Heart left ventricle (tissue), 16 donors: ENCODE results near the gene MMP17. TPM values are rescaled to one million over a fixed set of nuclear protein-coding genes. Genes with fewer than 3 reads are reported as not detected.

ENCODE experiments used
- ATAC-seq, 4 donors: fragments of 200-7000 bp; cut with Tn5 transposase; one replicate each; pipeline ENCODE4 v1.9.1; 2020 to 2022; ENCODE audit warnings: moderate library complexity in 4 of 4, mild to moderate bottlenecking in 3 of 4, moderate number of reproducible peaks in 1 of 4
- DNase-seq, 5 donors: peaks; one replicate each; pipeline ENCODE4 v3.0.0-alpha.2; 2020
- H3K27ac ChIP-seq, 12 donors: fragments of 200-600 bp; sonication (generic) in 4 of 12; one replicate each; pipeline versions ENCODE4 v1.5.0 to v1.8.0; 2016 to 2022; ENCODE audit warnings: mild to moderate bottlenecking in 2 of 12
- H3K27me3 ChIP-seq, 9 donors: fragments of 200-600 bp; sonication (generic) in 2 of 9; one replicate each; pipeline versions ENCODE4 v1.5.1 to v1.8.0; 2016 to 2022; ENCODE audit warnings: mild to moderate bottlenecking in 3 of 9
- H3K36me3 ChIP-seq, 9 donors: fragments of 200-600 bp; sonication (generic) in 2 of 9; one replicate each; pipeline versions ENCODE4 v1.5.0 to v1.8.0; 2018 to 2022; ENCODE audit warnings: mild to moderate bottlenecking in 2 of 9
- H3K4me1 ChIP-seq, 12 donors: fragments of 200-600 bp; sonication (generic) in 4 of 12; one replicate each; pipeline versions ENCODE4 v1.5.0 to v1.8.0; 2016 to 2022; ENCODE audit warnings: mild to moderate bottlenecking in 3 of 12
- H3K4me3 ChIP-seq, 12 donors: fragments of 200-600 bp; sonication (generic) in 4 of 12; one replicate each; pipeline versions ENCODE4 v1.5.0 to v1.8.0; 2017 to 2022; ENCODE audit warnings: mild to moderate bottlenecking in 9 of 12, moderate library complexity in 4 of 12
- H3K9me3 ChIP-seq, 12 donors: fragments of 200-600 bp; sonication (generic) in 4 of 12; one replicate each; pipeline versions ENCODE4 v1.5.0 to v1.8.0; 2016 to 2022; ENCODE audit warnings: mild to moderate bottlenecking in 1 of 12
- POLR2A ChIP-seq, 2 donors: fragments of 450-650 bp; IDR thresholded peaks; one replicate each; pipeline ENCODE4 v1.6.1; 2017; ENCODE audit warnings: antibody characterized with exemption in 2 of 2, mild to moderate bottlenecking in 2 of 2, moderate library complexity in 2 of 2
- WGBS, 4 donors: extraction: QIAGEN DNeasy Blood & Tissue Kit in 2 of 4; methylation state at CpG; one replicate each; pipeline versions ENCODE4 v1.1.5 to v1.1.7; 2013 to 2018; 5-methylcytosine and 5-hydroxymethylcytosine counted together
- intact Hi-C, 10 donors: fragments of 100-400 bp; cut with DNase I; formaldehyde crosslinking; loops; one replicate each; pipeline versions ENCODE4 v1.11.1 to v1.14.2; 2022
- polyA plus RNA-seq, 2 donors: library from polyadenylated mRNA; stranded (reverse); fragments of 200-250 nt; gene quantifications; one replicate each; pipeline ENCODE4 v1.2.3, GENCODE V29; 2013
- total RNA-seq, 9 donors: library from RNA; depleted of rRNA in 2 of 9; stranded (reverse); fragments of >200 nt in 2 of 9; fragmentation: NEBNext Ultra II Directional in 3 of 9; extraction: Animal tissue kit (Norgen Biotek cat#: 25700) in 3 of 9; gene quantifications; one replicate each; pipeline versions ENCODE4 v1.1.0 to v1.2.4, GENCODE V29; 2016 to 2023
- TF ChIP-seq, protein P1 (sequence below), 12 donors: fragments of 200-600 bp; sonication (generic) in 4 of 12; IDR thresholded peaks; one replicate each; pipeline versions ENCODE4 v1.5.0 to v1.8.0; 2018 to 2022; ENCODE audit warnings: antibody characterized with exemption in 12 of 12, mild to moderate bottlenecking in 5 of 12
- donor health status: ischemic (EF 13 %, LVEDD 7.1; RV severe dilation, severe dysfunction).
- donor health status: healthy with polysubstance abuse.
- donor health status: DM: no; HTN: yes; CAD: no.
- donor health status: DM: no; HTN: no; CAD: no.
- donor health status: ischemic (EF 25% LVEDD 6.9; RV normal size, moderate dysfunction).
- donor health status: ischemic (EF 25% LVEDD 5.7; RV mildly dilated, moderate dysfunction).
- donor health status: healthy.
- donor health status: DM: yes; HTN: yes; CAD: no.
- donor health status: ischemic (EF 35%, LVEDD 5.7; RV mildly dilated, moderate dysfunction).
- donor health status: nonischemic (EF 11% LVEDD 7.7; RV severe dilation, severe dysfunction).
- donor health status: DM: yes; HTN: yes; CAD: no.
- donor health status: PGD.
- donor health status: ischemic (EF 29% LVEDD 5.4; RV normal size, mild dysfunction).
- donor health status: nonischemic (EF 23%, LVEDD 6.1; RV moderate dilation, normal function).

Gene MMP17
- total and polyA plus RNA-seq, 11 donors, result 0.28 to 2.1 (median 1.2) TPM

GRCh38 chr12:131794573-131794972 is 33.6 kb upstream of the MMP17 start:
- no peak for ATAC-seq
- Histone ChIP-seq H3K27ac (no peak overlapping the region), H3K9me3 (peaks cover 0 to 5% (median 0%) of the 10 kb centered on the region in 12 donors), H3K36me3 (peaks cover 0 to 92% (median 87%) of the 10 kb centered on the region in 9 donors), H3K4me3 (no peak overlapping the region), H3K27me3 (no peaks in the 10 kb centered on the region), H3K4me1 (no peaks in the 10 kb centered on the region)
- 87 to 93% (median 91%) methylated on average over 10 of the region's 10 CpGs for WGBS, 4 donors
- no peak for TF ChIP-seq POLR2A (IDR thresholded peaks at IDR 0.05)
- TF ChIP-seq, protein P1, sequence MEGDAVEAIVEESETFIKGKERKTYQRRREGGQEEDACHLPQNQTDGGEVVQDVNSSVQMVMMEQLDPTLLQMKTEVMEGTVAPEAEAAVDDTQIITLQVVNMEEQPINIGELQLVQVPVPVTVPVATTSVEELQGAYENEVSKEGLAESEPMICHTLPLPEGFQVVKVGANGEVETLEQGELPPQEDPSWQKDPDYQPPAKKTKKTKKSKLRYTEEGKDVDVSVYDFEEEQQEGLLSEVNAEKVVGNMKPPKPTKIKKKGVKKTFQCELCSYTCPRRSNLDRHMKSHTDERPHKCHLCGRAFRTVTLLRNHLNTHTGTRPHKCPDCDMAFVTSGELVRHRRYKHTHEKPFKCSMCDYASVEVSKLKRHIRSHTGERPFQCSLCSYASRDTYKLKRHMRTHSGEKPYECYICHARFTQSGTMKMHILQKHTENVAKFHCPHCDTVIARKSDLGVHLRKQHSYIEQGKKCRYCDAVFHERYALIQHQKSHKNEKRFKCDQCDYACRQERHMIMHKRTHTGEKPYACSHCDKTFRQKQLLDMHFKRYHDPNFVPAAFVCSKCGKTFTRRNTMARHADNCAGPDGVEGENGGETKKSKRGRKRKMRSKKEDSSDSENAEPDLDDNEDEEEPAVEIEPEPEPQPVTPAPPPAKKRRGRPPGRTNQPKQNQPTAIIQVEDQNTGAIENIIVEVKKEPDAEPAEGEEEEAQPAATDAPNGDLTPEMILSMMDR (IDR thresholded peaks at IDR 0.05), result no peak
- intact Hi-C loops, result no loop called here
- no peak for DNase-seq

GRCh38 chr12:131795064-131795463 is 33.1 kb upstream of the MMP17 start:
- DNase-seq (no peak), ATAC-seq (no peak)
- H3K4me3 ChIP-seq, result no peak overlapping the region
- no peaks in the 10 kb centered on the region for H3K4me1 ChIP-seq
- intact Hi-C loops, result no loop called here
- peaks cover 0 to 92% (median 87%) of the 10 kb centered on the region in 9 donors for H3K36me3 ChIP-seq
- no peak overlapping the region for H3K27ac ChIP-seq
- TF ChIP-seq POLR2A (IDR thresholded peaks at IDR 0.05), result no peak
- TF ChIP-seq, protein P1 (IDR thresholded peaks at IDR 0.05), result no peak
- 86 to 89% (median 88%) methylated on average over 13 to 14 of the region's 14 CpGs for WGBS, 4 donors
- H3K27me3 ChIP-seq, result no peaks in the 10 kb centered on the region
- H3K9me3 ChIP-seq, result peaks cover 0 to 5% (median 0%) of the 10 kb centered on the region in 12 donors

- ATAC-seq, result no peak
- Histone ChIP-seq H3K4me1 (no peaks in the 10 kb centered on the region), H3K27me3 (no peaks in the 10 kb centered on the region), H3K27ac (no peak overlapping the region), H3K4me3 (no peak overlapping the region), H3K36me3 (peaks cover 0 to 91% (median 86%) of the 10 kb centered on the region in 9 donors), H3K9me3 (peaks cover 0 to 3% (median 0%) of the 10 kb centered on the region in 12 donors)
- TF ChIP-seq, protein P1 (IDR thresholded peaks at IDR 0.05), result no peak
- TF ChIP-seq POLR2A (IDR thresholded peaks at IDR 0.05), result no peak
- no peak for DNase-seq
- intact Hi-C loops, result no loop called here
- WGBS, 4 donors, result 66 to 74% (median 71%) methylated on average over 13 to 14 of the region's 15 CpGs
These were observed 32.3 kb upstream of the MMP17 start for GRCh38 chr12:131795690-131796410.

DNA sequence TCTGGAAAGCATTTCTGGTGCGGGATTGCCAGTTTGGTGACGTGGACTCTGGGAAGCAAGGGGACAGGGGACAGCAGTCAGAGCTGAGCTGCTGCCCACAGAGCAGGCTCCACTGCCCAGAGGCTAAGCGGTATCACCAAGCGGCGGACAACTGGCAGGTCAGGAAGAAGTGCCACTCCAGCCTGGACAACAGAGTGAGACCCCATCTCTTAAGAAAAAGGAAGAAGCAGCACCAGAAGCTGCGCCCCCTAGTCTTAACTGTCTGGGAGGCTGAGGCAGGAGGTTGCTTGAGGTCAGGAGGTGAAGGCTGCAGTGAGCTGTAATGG is 31.8 kb upstream of the MMP17 start:
- 94 to 97% (median 95%) methylated on average over 6 of the region's 6 CpGs for WGBS, 4 donors
- no peak for TF ChIP-seq POLR2A (IDR thresholded peaks at IDR 0.05)
- Histone ChIP-seq H3K4me3 (no peak overlapping the region), H3K4me1 (no peaks in the 10 kb centered on the region), H3K27me3 (no peaks in the 10 kb centered on the region), H3K27ac (no peak overlapping the region), H3K9me3 (no peaks in the 10 kb centered on the region), H3K36me3 (peaks cover 0 to 88% (median 82%) of the 10 kb centered on the region in 9 donors)
- intact Hi-C loops, result no loop called here
- DNase-seq (no peak), ATAC-seq (no peak)
